Mesothelial cell of epicardium (in vitro differentiated cells): Measurements from ENCODE around the gene GGT1. TPM values are rescaled to one million over a fixed set of nuclear protein-coding genes. Genes with fewer than 3 reads are reported as not detected.
"Not testable (repeated sequence)": the region's sequence is repeated elsewhere in the genome, so short reads cannot be mapped to it uniquely, and the experiment has no call there.

Experiments
- DNase-seq, 2 experiments: peaks; one replicate each; pipeline ENCODE4 v3.0.0; 2021; ENCODE audit warnings: low spot score in 2 of 2; ENCODE audit not compliant: unreplicated experiment in 2 of 2
- H3K27ac Mint-ChIP-seq: 2 replicates; pipeline ENCODE4 v1.8.0; 2021; ENCODE audit warnings: mixed read lengths
- H3K27me3 Mint-ChIP-seq: 2 replicates; pipeline ENCODE4 v1.8.0; 2021; ENCODE audit warnings: low read depth, mixed read lengths
- H3K36me3 Mint-ChIP-seq: 2 replicates; pipeline ENCODE4 v1.8.0; 2021; ENCODE audit warnings: mixed read lengths
- H3K4me1 Mint-ChIP-seq: 2 replicates; pipeline ENCODE4 v1.8.0; 2021; ENCODE audit warnings: mixed read lengths
- H3K4me3 Mint-ChIP-seq: 2 replicates; pipeline ENCODE4 v1.8.0; 2021; ENCODE audit warnings: mild to moderate bottlenecking, moderate library complexity, mixed read lengths
- H3K9me3 Mint-ChIP-seq: 2 replicates; pipeline ENCODE4 v1.8.0; 2021; ENCODE audit warnings: mixed read lengths
- CTCF ChIP-seq: fragments of 200-600 bp; sonication (generic); IDR thresholded peaks from one replicate; pipeline ENCODE4 v1.5.0; 2021; ENCODE audit warnings: antibody characterized with exemption; ENCODE audit not compliant: unreplicated experiment
- total RNA-seq: library from RNA; stranded (reverse); gene quantifications from 3 replicates; pipeline ENCODE4 v1.2.1, GENCODE V29; 2021

GGT1 gene
- total RNA-seq, 1 donor from 2014 or later, result 17.5 TPM

GRCh38 chr22:24593836-24594568, 9.0 kb upstream of the GGT1 start:
- Mint-ChIP-seq H3K4me3 (peak overlapping the region; percentile 68), H3K4me1 (peaks cover 18% of the 10 kb centered on the region), H3K27me3 (no peaks in the 10 kb centered on the region), H3K36me3 (peaks cover 2% of the 10 kb centered on the region), H3K27ac (no peak overlapping the region), H3K9me3 (no peaks in the 10 kb centered on the region)
- TF ChIP-seq CTCF, result no peak
- DNase-seq, result no peak

GRCh38 chr22:24594569-24595120, 8.3 kb upstream of the GGT1 start:
- Mint-ChIP-seq H3K4me1 (peaks cover 25% of the 10 kb centered on the region), H3K27ac (no peak overlapping the region)

GRCh38 chr22:24595228-24595627, 7.8 kb upstream of the GGT1 start:
- H3K4me1 Mint-ChIP-seq, result peaks cover 30% of the 10 kb centered on the region
- H3K4me3 Mint-ChIP-seq, result no peak overlapping the region
- no peak overlapping the region for H3K27ac Mint-ChIP-seq
- no peaks in the 10 kb centered on the region for H3K27me3 Mint-ChIP-seq
- TF ChIP-seq CTCF, result no peak
- H3K36me3 Mint-ChIP-seq, result peaks cover 2% of the 10 kb centered on the region
- H3K9me3 Mint-ChIP-seq, result no peaks in the 10 kb centered on the region
- DNase-seq, result no peak

More at GRCh38 chr22:24594569-24595120, 8.3 kb upstream of the GGT1 start:
- Mint-ChIP-seq H3K36me3 (peaks cover 2% of the 10 kb centered on the region), H3K4me3 (no peak overlapping the region), H3K27me3 (no peaks in the 10 kb centered on the region), H3K9me3 (no peaks in the 10 kb centered on the region)
- no peak for TF ChIP-seq CTCF
- no peak for DNase-seq

- Mint-ChIP-seq H3K27ac (no peak overlapping the region), H3K36me3 (no peaks in the 10 kb centered on the region)
These were observed 7.1 kb upstream of the GGT1 start for GRCh38 chr22:24595863-24596262.

GRCh38 chr22:24597076-24597475, 5.9 kb upstream of the GGT1 start:
- H3K4me1 Mint-ChIP-seq, result peaks cover 29% of the 10 kb centered on the region
- H3K4me3 Mint-ChIP-seq, H3K9me3 Mint-ChIP-seq, H3K27me3 Mint-ChIP-seq, H3K27ac Mint-ChIP-seq, DNase-seq, H3K36me3 Mint-ChIP-seq: not testable (repeated sequence)

More at GRCh38 chr22:24595863-24596262, 7.1 kb upstream of the GGT1 start:
- H3K27me3 Mint-ChIP-seq, result no peaks in the 10 kb centered on the region
- DNase-seq, result no peak
- no peak for TF ChIP-seq CTCF
- peaks cover 31% of the 10 kb centered on the region for H3K4me1 Mint-ChIP-seq
- no peak overlapping the region for H3K4me3 Mint-ChIP-seq
- no peaks in the 10 kb centered on the region for H3K9me3 Mint-ChIP-seq

GRCh38 chr22:24599514-24599913, 3.5 kb upstream of the GGT1 start:
- H3K4me1 Mint-ChIP-seq, result peaks cover 36% of the 10 kb centered on the region
- DNase-seq, result no peak
- no peak overlapping the region for H3K4me3 Mint-ChIP-seq
- no peaks in the 10 kb centered on the region for H3K27me3 Mint-ChIP-seq
- TF ChIP-seq CTCF, result no peak
- H3K36me3 Mint-ChIP-seq, result no peaks in the 10 kb centered on the region
- H3K9me3 Mint-ChIP-seq, result no peaks in the 10 kb centered on the region
- H3K27ac Mint-ChIP-seq, result peak overlapping the region; percentile 6

- not testable (repeated sequence) for H3K27me3 Mint-ChIP-seq, H3K9me3 Mint-ChIP-seq, H3K36me3 Mint-ChIP-seq, DNase-seq, H3K4me3 Mint-ChIP-seq
- H3K27ac Mint-ChIP-seq, result peak overlapping the region; percentile 6
- peaks cover 29% of the 10 kb centered on the region for H3K4me1 Mint-ChIP-seq
These were observed 2.9 kb upstream of the GGT1 start for GRCh38 chr22:24599958-24600715.
